Spleen (tissue), 11 donors: Measurements from ENCODE around the gene FUT7. TPM values are rescaled to one million over a fixed set of nuclear protein-coding genes. Genes with fewer than 3 reads are reported as not detected.
A peak's percentile ranks its signal among the peaks of the same experiment; 100 is the strongest.

Experiments
- DNase-seq: peaks from one replicate; pipeline ENCODE4 v3.0.0-alpha.2; 2020
- H3K27ac ChIP-seq, 8 donors: fragments of 200-600 bp; sonication (generic) in 7 of 8; 1 replicate in 4 of 8; 2 replicates in 4 of 8; pipeline versions ENCODE4 v1.5.0 to v1.8.0; 2016 to 2021; ENCODE audit warnings: inconsistent platforms in 4 of 8, mild to moderate bottlenecking in 4 of 8, moderate library complexity in 1 of 8
- H3K27me3 ChIP-seq, 7 donors: fragments of 200-600 bp; sonication (generic) in 6 of 7; replicated peaks in 1 of 7; 1 replicate in 4 of 7; 2 replicates in 3 of 7; pipeline versions ENCODE4 v1.5.0 to v1.8.0; 2016 to 2021; ENCODE audit warnings: inconsistent platforms in 3 of 7, mild to moderate bottlenecking in 1 of 7
- H3K36me3 ChIP-seq, 6 donors: fragments of 200-600 bp; sonication (generic) in 5 of 6; 1 replicate in 4 of 6; 2 replicates in 2 of 6; pipeline versions ENCODE4 v1.5.0 to v1.8.0; 2016 to 2021; ENCODE audit warnings: inconsistent platforms in 2 of 6
- H3K4me1 ChIP-seq, 6 donors: fragments of 200-600 bp; sonication (generic) in 5 of 6; 1 replicate in 3 of 6; 2 replicates in 3 of 6; pipeline versions ENCODE4 v1.5.0 to v1.8.0; 2016 to 2021; ENCODE audit warnings: inconsistent platforms in 3 of 6
- H3K4me3 ChIP-seq, 8 donors: fragments of 200-600 bp; sonication (generic) in 7 of 8; 1 replicate in 4 of 8; 2 replicates in 4 of 8; pipeline versions ENCODE4 v1.5.0 to v1.8.0; 2016 to 2021; ENCODE audit warnings: inconsistent platforms in 4 of 8, mild to moderate bottlenecking in 4 of 8, moderate library complexity in 2 of 8
- H3K9me3 ChIP-seq, 8 donors: fragments of 200-600 bp; sonication (generic) in 7 of 8; 1 replicate in 4 of 8; 2 replicates in 4 of 8; pipeline versions ENCODE4 v1.5.0 to v1.8.0; 2016 to 2021; ENCODE audit warnings: inconsistent platforms in 4 of 8
- CTCF ChIP-seq, 11 experiments: fragments of 200-600 bp in 7 of 11; fragments of 450-650 bp in 4 of 11; sonication (generic) in 4 of 11; IDR thresholded peaks in 8 of 11; conservative IDR thresholded peaks in 3 of 11; 1 replicate in 7 of 11; 2 replicates in 4 of 11; pipeline versions ENCODE4 v1.4.0 to v1.8.0; 2016 to 2021; ENCODE audit warnings: antibody characterized with exemption in 11 of 11, inconsistent platforms in 4 of 11, mild to moderate bottlenecking in 1 of 11
- POLR2A ChIP-seq, 3 donors: fragments of 450-650 bp; IDR thresholded peaks; one replicate each; pipeline ENCODE4 v1.5.1; 2017; ENCODE audit warnings: antibody characterized with exemption in 3 of 3, mild to moderate bottlenecking in 1 of 3
- POLR2AphosphoS5 ChIP-seq, 3 donors: sonication (generic); formaldehyde crosslinking; IDR thresholded peaks; one replicate each; pipeline ENCODE4 v1.5.1; 2017; ENCODE audit warnings: antibody characterized with exemption in 3 of 3
- WGBS, 5 donors: extraction: QIAGEN DNeasy Blood & Tissue Kit in 3 of 5; methylation state at CpG; one replicate each; pipeline versions ENCODE4 v1.1.5 to v1.1.7; 2013 to 2018; 5-methylcytosine and 5-hydroxymethylcytosine counted together
- intact Hi-C: fragments of 100-400 bp; cut with DNase I; formaldehyde crosslinking; loops from one replicate; pipeline ENCODE4 v1.15.0; 2023; ENCODE audit warnings: low total_unique reads
- polyA plus RNA-seq, 3 donors: library from polyadenylated mRNA; stranded (reverse); fragments of 200-250 nt; gene quantifications; one replicate each; pipeline ENCODE4 v1.2.1, GENCODE V29; 2013
- total RNA-seq, 7 donors: library from RNA; depleted of rRNA in 3 of 7; stranded (reverse); fragments of >200 nt in 3 of 7; fragmentation: NEBNext Ultra II Directional in 4 of 7; extraction: Animal tissue kit (Norgen Biotek cat#: 25700) in 4 of 7; gene quantifications; one replicate each; pipeline versions ENCODE4 v1.1.0 to v1.2.1, GENCODE V29; 2016 to 2021
- donor health status: healthy with polysubstance abuse.
- donor health status: DM: no; HTN: no; CAD: no; lungs with moderate emphysema.
- donor health status: DM: no; HTN: no; CAD: no.
- donor health status: Bipolar disorder and iron deficiency.
- donor health status: healthy.
- donor health status: DM: no; HTN: no; CAD: no.
- donor health status: DM: yes; HTN: yes; CAD: no.

FUT7 gene
- total and polyA plus RNA-seq, 10 donors, result 4.0 to 14.9 (median 6.3) TPM

GRCh38 chr9:136995362-136995761 lies 36.5 kb downstream of the FUT7 start:
- Histone ChIP-seq H3K4me1 (peaks cover 53 to 92% (median 88%) of the 10 kb centered on the region in 6 donors), H3K27me3 (peaks cover 0 to 30% (median 0%) of the 10 kb centered on the region in 7 donors)
- 44 to 68% (median 46%) methylated on average over 25 to 30 of the region's 30 CpGs for WGBS, 5 donors

GRCh38 chr9:136994888-136995230 lies 37.0 kb downstream of the FUT7 start:
- Histone ChIP-seq H3K27ac (peak overlapping the region in 3 of 8 donors; percentile 84 to 89 (median 86)), H3K4me3 (peak overlapping the region in 1 of 8 donors; percentile 63), H3K4me1 (peaks cover 48 to 87% (median 83%) of the 10 kb centered on the region in 6 donors), H3K27me3 (peaks cover 0 to 30% (median 0%) of the 10 kb centered on the region in 7 donors), H3K36me3 (peaks cover 0 to 21% (median 4%) of the 10 kb centered on the region in 6 donors), H3K9me3 (no peaks in the 10 kb centered on the region)
- TF ChIP-seq POLR2A (IDR thresholded peaks at IDR 0.05) (no peak), POLR2AphosphoS5 (IDR thresholded peaks at IDR 0.05) (peak in 2 of 3 donors; percentile 5 to 6), CTCF (IDR thresholded peaks at IDR 0.05 in 8 of 11, conservative IDR thresholded peaks at IDR 0.05 in 3 of 11) (no peak)
- no peak for DNase-seq
- 39 to 68% (median 52%) methylated on average over 5 to 40 of the region's 40 CpGs for WGBS, 5 donors
- intact Hi-C loops, result no loop called here

More at GRCh38 chr9:136995362-136995761, 36.5 kb downstream of the FUT7 start:
- Histone ChIP-seq H3K9me3 (no peaks in the 10 kb centered on the region), H3K27ac (peak overlapping the region in 6 of 8 donors; percentile 39 to 89 (median 81)), H3K4me3 (peak overlapping the region in 3 of 8 donors; percentile 27 to 63 (median 30)), H3K36me3 (peaks cover 0 to 21% (median 4%) of the 10 kb centered on the region in 6 donors)
- intact Hi-C loops, result no loop called here
- TF ChIP-seq POLR2AphosphoS5 (IDR thresholded peaks at IDR 0.05), result peak in 2 of 3 donors; percentile 6 to 59
- no peak for TF ChIP-seq POLR2A (IDR thresholded peaks at IDR 0.05)
- DNase-seq, result no peak

- Histone ChIP-seq H3K4me1 (peaks cover 43 to 82% (median 78%) of the 10 kb centered on the region in 6 donors), H3K9me3 (no peaks in the 10 kb centered on the region), H3K4me3 (peak overlapping the region in 1 of 8 donors; percentile 96), H3K36me3 (peaks cover 0 to 21% (median 4%) of the 10 kb centered on the region in 6 donors), H3K27ac (peak overlapping the region in 2 of 8 donors; percentile 17 to 94), H3K27me3 (peaks cover 0 to 30% (median 0%) of the 10 kb centered on the region in 7 donors)
- no peak for DNase-seq
- TF ChIP-seq CTCF (IDR thresholded peaks at IDR 0.05 in 8 of 11, conservative IDR thresholded peaks at IDR 0.05 in 3 of 11) (no peak), POLR2AphosphoS5 (IDR thresholded peaks at IDR 0.05) (peak in 1 of 3 donors; percentile 10)
- 71 to 91% (median 78%) methylated on average over 9 to 54 of the region's 54 CpGs for WGBS, 5 donors
- intact Hi-C loops, result no loop called here
These were observed 37.6 kb downstream of the FUT7 start for GRCh38 chr9:136994180-136994887.

- H3K27ac ChIP-seq, result peak overlapping the region; percentile 87 to 94 (median 92)
These were observed 39.0 kb downstream of the FUT7 start for GRCh38 chr9:136992819-136993369.

More at GRCh38 chr9:136992819-136993369, 39.0 kb downstream of the FUT7 start:
- DNase-seq, result peak; percentile 84
- Histone ChIP-seq H3K9me3 (no peaks in the 10 kb centered on the region), H3K4me1 (peaks cover 32 to 68% (median 63%) of the 10 kb centered on the region in 6 donors), H3K27me3 (peaks cover 0 to 30% (median 0%) of the 10 kb centered on the region in 7 donors), H3K4me3 (peak overlapping the region; percentile 50 to 96 (median 78)), H3K36me3 (peaks cover 0 to 21% (median 4%) of the 10 kb centered on the region in 6 donors)
- no peak for TF ChIP-seq POLR2AphosphoS5 (IDR thresholded peaks at IDR 0.05)
- TF ChIP-seq CTCF (IDR thresholded peaks at IDR 0.05 in 8 of 11, conservative IDR thresholded peaks at IDR 0.05 in 3 of 11), result no peak
- no peak for TF ChIP-seq POLR2A (IDR thresholded peaks at IDR 0.05)
- intact Hi-C loops, result no loop called here
- WGBS, 5 donors, result 4 to 54% (median 45%) methylated on average over 5 to 18 of the region's 18 CpGs
